Calu3 (cell line): ENCODE data around the gene SYNPO. TPM values are rescaled to one million over a fixed set of nuclear protein-coding genes. Genes with fewer than 3 reads are reported as not detected.
A peak's percentile ranks its signal among the peaks of the same experiment; 100 is the strongest.

Experiments
- BruUV-seq: library from RNA; stranded (reverse); fragments of 400-500 nt; replicated peaks from 2 replicates; lab custom pipeline; 2021; lab: Mats Ljungman, UMichigan
- CTCF ChIA-PET: fragments of 300-600 bp; sonication (Branson Sonifier 250); formaldehyde crosslinking; loops from one replicate; lab custom pipeline; 2022; ENCODE audit warnings: antibody characterized with exemption; lab: Charles Lee
- DNase-seq: peaks from one replicate; pipeline ENCODE4 v3.0.0; 2022
- H3K27ac Mint-ChIP-seq: one replicate; pipeline ENCODE4 v1.8.0; 2022; ENCODE audit warnings: mixed read lengths; ENCODE audit not compliant: unreplicated experiment
- H3K27me3 Mint-ChIP-seq: one replicate; pipeline ENCODE4 v1.8.0; 2022; ENCODE audit warnings: mixed read lengths; ENCODE audit not compliant: unreplicated experiment
- H3K36me3 Mint-ChIP-seq: one replicate; pipeline ENCODE4 v1.8.0; 2022; ENCODE audit warnings: mild to moderate bottlenecking, moderate library complexity, mixed read lengths; ENCODE audit not compliant: insufficient read depth, unreplicated experiment
- H3K4me1 Mint-ChIP-seq: one replicate; pipeline ENCODE4 v1.8.0; 2022; ENCODE audit warnings: mild to moderate bottlenecking, low read depth, mixed read lengths; ENCODE audit not compliant: unreplicated experiment
- H3K4me3 Mint-ChIP-seq: one replicate; pipeline ENCODE4 v1.8.0; 2022; ENCODE audit warnings: mild to moderate bottlenecking, low read depth, moderate library complexity, mixed read lengths; ENCODE audit not compliant: unreplicated experiment
- H3K9me3 Mint-ChIP-seq: one replicate; pipeline ENCODE4 v1.8.0; 2022; ENCODE audit warnings: low read depth, mixed read lengths; ENCODE audit not compliant: unreplicated experiment
- CTCF ChIP-seq: fragments of 200-600 bp; IDR thresholded peaks from one replicate; pipeline ENCODE4 v1.8.0; 2022; ENCODE audit warnings: antibody characterized with exemption; ENCODE audit not compliant: unreplicated experiment
- intact Hi-C: fragments of 100-400 bp; cut with micrococcal nuclease; formaldehyde crosslinking; loops from one replicate; pipeline ENCODE4 v1.10.0; 2022; ENCODE audit not compliant: unreplicated experiment
- total RNA-seq: library from RNA; stranded (reverse); gene quantifications from 2 replicates; pipeline ENCODE4 v1.2.3, GENCODE V29; 2022

The SYNPO gene
- total RNA-seq, 1 experiment from 2014 or later: 0.92 TPM

- H3K9me3 Mint-ChIP-seq: peaks cover 3% of the 10 kb centered on the region
- no peak for DNase-seq
- H3K36me3 Mint-ChIP-seq: peaks cover 15% of the 10 kb centered on the region
- H3K27me3 Mint-ChIP-seq: peaks cover 34% of the 10 kb centered on the region
- no TSS peak for BruUV-seq
- no peak overlapping the region for H3K4me3 Mint-ChIP-seq
- TF ChIP-seq CTCF: no peak
- intact Hi-C loops: no loop called here
- CTCF ChIA-PET: interaction anchor here (0.5 to 1.7 kb wide), 5 partner anchors 11 to 201 kb away, joined by 3 to 6 read pairs (median 4); no protein-coding TSS in a partner anchor
- H3K27ac Mint-ChIP-seq: no peak overlapping the region
- no peaks in the 10 kb centered on the region for H3K4me1 Mint-ChIP-seq
These were observed 12.8 kb downstream of the SYNPO start for GRCh38 chr5:150653145-150653761.

- TF ChIP-seq CTCF: no peak
- peaks cover 39% of the 10 kb centered on the region for H3K27me3 Mint-ChIP-seq
- peaks cover 15% of the 10 kb centered on the region for H3K36me3 Mint-ChIP-seq
- H3K9me3 Mint-ChIP-seq: peaks cover 3% of the 10 kb centered on the region
- H3K4me1 Mint-ChIP-seq: no peaks in the 10 kb centered on the region
- no TSS peak for BruUV-seq
- no peak overlapping the region for H3K27ac Mint-ChIP-seq
- H3K4me3 Mint-ChIP-seq: no peak overlapping the region
- intact Hi-C loops: no loop called here
- DNase-seq: no peak
- CTCF ChIA-PET: interaction anchor here (0.6 to 1.7 kb wide), 6 partner anchors 12 to 204 kb away, joined by 3 to 6 read pairs (median 4); no protein-coding TSS in a partner anchor
These were observed 13.5 kb downstream of the SYNPO start for GRCh38 chr5:150653762-150654556.

GRCh38 chr5:150655221-150655620 lies 14.8 kb downstream of the SYNPO start:
- DNase-seq: no peak
- TF ChIP-seq CTCF: no peak
- intact Hi-C loops: loop anchor here (5.0 kb wide), 1 partner anchor 192 kb away; the partner anchor contains the start of gene IRGM
- H3K4me1 Mint-ChIP-seq: no peaks in the 10 kb centered on the region
- BruUV-seq: no TSS peak
- H3K27ac Mint-ChIP-seq: no peak overlapping the region
- CTCF ChIA-PET: no interaction called here
- H3K27me3 Mint-ChIP-seq: peaks cover 48% of the 10 kb centered on the region
- no peak overlapping the region for H3K4me3 Mint-ChIP-seq
- H3K36me3 Mint-ChIP-seq: peaks cover 11% of the 10 kb centered on the region
- peaks cover 3% of the 10 kb centered on the region for H3K9me3 Mint-ChIP-seq

GRCh38 chr5:150656191-150657132 lies 16.0 kb downstream of the SYNPO start:
- H3K4me1 Mint-ChIP-seq: no peaks in the 10 kb centered on the region
- peaks cover 53% of the 10 kb centered on the region for H3K27me3 Mint-ChIP-seq
- H3K9me3 Mint-ChIP-seq: peaks cover 3% of the 10 kb centered on the region
- H3K27ac Mint-ChIP-seq: peak overlapping the region; percentile 0
- peak; percentile 88 for DNase-seq
- peaks cover 11% of the 10 kb centered on the region for H3K36me3 Mint-ChIP-seq
- BruUV-seq: no TSS peak
- TF ChIP-seq CTCF: peak; percentile 94
- peak overlapping the region; percentile 84 for H3K4me3 Mint-ChIP-seq
- CTCF ChIA-PET: interaction anchor here (0.7 to 2.1 kb wide), 3 partner anchors 95 to 96 kb away, joined by 4 to 8 read pairs (median 6); no protein-coding TSS in a partner anchor
- intact Hi-C loops: loop anchor here (1.0 to 5.0 kb wide), 2 partner anchors 95 to 191 kb away; partner anchors contain the start of gene IRGM
